A673 (cell line): ENCODE data around the gene PPP1R13B. TPM values are rescaled to one million over a fixed set of nuclear protein-coding genes. Genes with fewer than 3 reads are reported as not detected.
A peak's percentile ranks its signal among the peaks of the same experiment; 100 is the strongest.

Experiments
- BruUV-seq: library from RNA; stranded (reverse); fragments of 400-500 nt; replicated peaks from 2 replicates; lab custom pipeline; 2021; lab: Mats Ljungman, UMichigan
- CTCF ChIA-PET: fragments of 300-600 bp; sonication (Branson Sonifier 250); formaldehyde crosslinking; loops from one replicate; lab custom pipeline; 2022; ENCODE audit warnings: antibody characterized with exemption; lab: Charles Lee
- POLR2A ChIA-PET: fragments of 300-600 bp; sonication (Branson Sonifier 250); formaldehyde crosslinking; loops from one replicate; lab custom pipeline; 2022; ENCODE audit warnings: antibody characterized with exemption; ENCODE audit not compliant: low non-redundant PET; lab: Charles Lee
- DNase-seq: peaks from one replicate; pipeline ENCODE4 v3.0.0-alpha.2; 2015; ENCODE audit warnings: low spot score
- H3K27ac ChIP-seq: fragments of 200-600 bp; sonication (generic); 2 replicates; pipeline ENCODE4 v1.5.1; 2016; ENCODE audit warnings: mixed run types, low read depth, mild to moderate bottlenecking, mixed read lengths, antibody characterized with exemption, low read length; ENCODE audit not compliant: poor library complexity, severe bottlenecking
- H3K27me3 ChIP-seq: fragments of 200-600 bp; sonication (generic); replicated peaks from 2 replicates; pipeline ENCODE4 v1.6.1; 2017; ENCODE audit warnings: mixed run types, low read depth, mild to moderate bottlenecking, mixed read lengths, antibody characterized with exemption, low read length; ENCODE audit not compliant: insufficient read depth, poor library complexity
- H3K36me3 ChIP-seq: fragments of 200-600 bp; sonication (generic); 2 replicates; pipeline ENCODE4 v1.6.1; 2016; ENCODE audit warnings: mixed run types, mild to moderate bottlenecking, mixed read lengths, antibody characterized with exemption, low read length; ENCODE audit not compliant: insufficient read depth, poor library complexity, severe bottlenecking
- H3K4me1 ChIP-seq: fragments of 200-600 bp; sonication (generic); 2 replicates; pipeline ENCODE4 v1.6.1; 2017; ENCODE audit warnings: mixed run types, mild to moderate bottlenecking, mixed read lengths, antibody characterized with exemption, low read length; ENCODE audit not compliant: insufficient read depth, poor library complexity, severe bottlenecking
- H3K4me3 ChIP-seq: fragments of 200-600 bp; sonication (generic); 2 replicates; pipeline ENCODE4 v1.5.1; 2016; ENCODE audit warnings: low read depth, mixed run types, mild to moderate bottlenecking, mixed read lengths, low read length; ENCODE audit not compliant: poor library complexity, severe bottlenecking
- H3K9me3 ChIP-seq: fragments of 200-600 bp; sonication (generic); 2 replicates; pipeline ENCODE4 v1.6.1; 2016; ENCODE audit warnings: mixed run types, low read depth, mild to moderate bottlenecking, mixed read lengths, antibody characterized with exemption, low read length; ENCODE audit not compliant: poor library complexity, severe bottlenecking
- EZH2 ChIP-seq: fragments of 200-600 bp; sonication (generic); IDR thresholded peaks from 2 replicates; pipeline ENCODE4 v1.6.1; 2017; ENCODE audit warnings: borderline replicate concordance, low read depth, mild to moderate bottlenecking, mixed read lengths, antibody characterized with exemption, low read length; ENCODE audit not compliant: poor library complexity, severe bottlenecking
- intact Hi-C: fragments of 100-400 bp; cut with micrococcal nuclease; formaldehyde crosslinking; loops from one replicate; pipeline ENCODE4 v1.10.0; 2022; ENCODE audit not compliant: unreplicated experiment
- total RNA-seq: library from RNA; stranded (reverse); gene quantifications from 2 replicates; pipeline ENCODE4 v1.2.3, GENCODE V29; 2021
- TF ChIP-seq, protein P1 (sequence below): fragments of 300-800, 200-600 bp; sonication (generic); conservative IDR thresholded peaks from 2 replicates; pipeline ENCODE4 v1.5.1; 2017; ENCODE audit warnings: low read depth, mild to moderate bottlenecking, antibody characterized with exemption, low read length, moderate library complexity, mixed read lengths

Gene PPP1R13B
- total RNA-seq, 1 experiment from 2014 or later = 4.8 TPM

DNA sequence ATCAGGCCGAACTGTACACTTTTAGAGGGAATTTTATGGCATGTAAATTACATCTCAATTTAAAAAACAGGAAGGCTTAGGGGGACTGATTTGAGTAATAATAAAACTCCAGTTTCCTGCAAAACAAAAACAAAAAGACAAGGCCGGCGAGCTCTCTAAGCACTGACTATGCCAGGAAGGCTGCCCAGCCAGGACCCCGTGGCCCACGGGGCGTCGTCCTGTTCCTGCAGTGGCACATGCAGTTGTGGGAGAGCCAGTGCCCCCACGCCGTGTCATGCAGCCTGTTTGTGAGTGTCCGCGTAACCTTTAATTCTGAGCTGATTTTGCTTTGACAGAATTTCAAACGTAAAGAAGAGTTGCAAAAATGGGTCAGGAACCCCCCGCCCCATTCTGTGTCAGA, 142.7 kb downstream of the PPP1R13B start:
- Histone ChIP-seq H3K27me3 (no peaks in the 10 kb centered on the region), H3K9me3 (no peaks in the 10 kb centered on the region), H3K27ac (peak overlapping the region; percentile 67), H3K4me3 (no peak overlapping the region), H3K36me3 (peaks cover 91% of the 10 kb centered on the region), H3K4me1 (peaks cover 11% of the 10 kb centered on the region)
- no peak for DNase-seq
- TF ChIP-seq, protein P1, sequence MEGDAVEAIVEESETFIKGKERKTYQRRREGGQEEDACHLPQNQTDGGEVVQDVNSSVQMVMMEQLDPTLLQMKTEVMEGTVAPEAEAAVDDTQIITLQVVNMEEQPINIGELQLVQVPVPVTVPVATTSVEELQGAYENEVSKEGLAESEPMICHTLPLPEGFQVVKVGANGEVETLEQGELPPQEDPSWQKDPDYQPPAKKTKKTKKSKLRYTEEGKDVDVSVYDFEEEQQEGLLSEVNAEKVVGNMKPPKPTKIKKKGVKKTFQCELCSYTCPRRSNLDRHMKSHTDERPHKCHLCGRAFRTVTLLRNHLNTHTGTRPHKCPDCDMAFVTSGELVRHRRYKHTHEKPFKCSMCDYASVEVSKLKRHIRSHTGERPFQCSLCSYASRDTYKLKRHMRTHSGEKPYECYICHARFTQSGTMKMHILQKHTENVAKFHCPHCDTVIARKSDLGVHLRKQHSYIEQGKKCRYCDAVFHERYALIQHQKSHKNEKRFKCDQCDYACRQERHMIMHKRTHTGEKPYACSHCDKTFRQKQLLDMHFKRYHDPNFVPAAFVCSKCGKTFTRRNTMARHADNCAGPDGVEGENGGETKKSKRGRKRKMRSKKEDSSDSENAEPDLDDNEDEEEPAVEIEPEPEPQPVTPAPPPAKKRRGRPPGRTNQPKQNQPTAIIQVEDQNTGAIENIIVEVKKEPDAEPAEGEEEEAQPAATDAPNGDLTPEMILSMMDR = no peak
- TF ChIP-seq EZH2 = no peak
- TSS peak; percentile 14 for BruUV-seq
- ChIA-PET POLR2A (interaction anchor here (0.6 kb wide), 1 partner anchor 9 kb away, joined by 3 read pairs; no protein-coding TSS in a partner anchor), CTCF (no interaction called here)
- intact Hi-C loops = no loop called here

DNA sequence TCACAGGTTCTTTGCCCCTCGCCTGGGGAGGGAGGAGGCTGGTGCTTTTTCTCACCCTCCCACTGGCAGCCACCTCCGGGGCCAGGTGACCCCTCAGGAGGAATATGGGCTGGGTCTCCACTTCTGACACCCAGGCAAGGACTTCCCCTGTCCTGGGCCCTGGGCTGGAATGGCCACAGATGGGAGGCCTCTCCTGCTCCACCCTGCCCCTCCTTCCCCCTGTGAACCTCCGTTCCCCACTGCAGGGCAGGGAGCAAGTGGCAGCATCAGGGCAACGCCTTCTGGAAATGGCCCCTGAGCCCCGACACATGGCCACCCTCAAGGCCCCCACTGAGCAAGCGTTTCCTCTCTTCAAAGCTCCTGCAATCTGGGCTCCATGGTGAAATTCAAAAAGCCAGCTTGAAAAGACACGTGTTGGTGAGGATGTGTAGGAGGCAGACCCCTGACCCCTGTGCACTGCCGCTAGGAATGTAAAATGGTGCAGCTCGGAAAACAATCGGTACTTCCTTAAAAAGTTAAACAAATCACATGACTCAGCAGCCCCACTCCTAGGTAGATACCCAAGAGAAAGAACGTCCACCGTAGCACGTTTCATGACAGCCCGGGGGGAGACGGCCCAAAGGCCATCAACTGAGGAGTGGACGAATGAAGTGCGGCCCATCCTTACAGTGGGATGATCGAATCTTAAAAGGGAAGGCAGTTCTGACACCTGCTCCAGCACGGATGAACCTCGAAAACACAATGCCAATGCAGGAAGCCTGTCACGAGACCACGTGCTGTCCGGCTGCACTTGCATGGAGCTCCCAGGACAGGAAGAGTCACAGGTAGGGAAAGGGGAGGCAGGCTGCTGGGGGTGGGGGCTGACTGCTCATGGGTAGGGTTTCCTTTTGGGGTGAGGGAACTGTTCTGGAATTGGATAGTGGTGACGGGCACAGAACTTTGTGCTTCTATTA, 143.7 kb downstream of the PPP1R13B start:
- Histone ChIP-seq H3K27me3 (no peaks in the 10 kb centered on the region), H3K4me3 (no peak overlapping the region), H3K4me1 (peaks cover 11% of the 10 kb centered on the region), H3K27ac (peak overlapping the region; percentile 14), H3K9me3 (no peaks in the 10 kb centered on the region), H3K36me3 (peaks cover 91% of the 10 kb centered on the region)
- ChIA-PET CTCF (no interaction called here), POLR2A (interaction anchor here (0.6 kb wide), 1 partner anchor 10 kb away, joined by 3 read pairs; no protein-coding TSS in a partner anchor)
- TF ChIP-seq, protein P1 = no peak
- TF ChIP-seq EZH2 = no peak
- no peak for DNase-seq
- no TSS peak for BruUV-seq
- intact Hi-C loops = no loop called here

DNA sequence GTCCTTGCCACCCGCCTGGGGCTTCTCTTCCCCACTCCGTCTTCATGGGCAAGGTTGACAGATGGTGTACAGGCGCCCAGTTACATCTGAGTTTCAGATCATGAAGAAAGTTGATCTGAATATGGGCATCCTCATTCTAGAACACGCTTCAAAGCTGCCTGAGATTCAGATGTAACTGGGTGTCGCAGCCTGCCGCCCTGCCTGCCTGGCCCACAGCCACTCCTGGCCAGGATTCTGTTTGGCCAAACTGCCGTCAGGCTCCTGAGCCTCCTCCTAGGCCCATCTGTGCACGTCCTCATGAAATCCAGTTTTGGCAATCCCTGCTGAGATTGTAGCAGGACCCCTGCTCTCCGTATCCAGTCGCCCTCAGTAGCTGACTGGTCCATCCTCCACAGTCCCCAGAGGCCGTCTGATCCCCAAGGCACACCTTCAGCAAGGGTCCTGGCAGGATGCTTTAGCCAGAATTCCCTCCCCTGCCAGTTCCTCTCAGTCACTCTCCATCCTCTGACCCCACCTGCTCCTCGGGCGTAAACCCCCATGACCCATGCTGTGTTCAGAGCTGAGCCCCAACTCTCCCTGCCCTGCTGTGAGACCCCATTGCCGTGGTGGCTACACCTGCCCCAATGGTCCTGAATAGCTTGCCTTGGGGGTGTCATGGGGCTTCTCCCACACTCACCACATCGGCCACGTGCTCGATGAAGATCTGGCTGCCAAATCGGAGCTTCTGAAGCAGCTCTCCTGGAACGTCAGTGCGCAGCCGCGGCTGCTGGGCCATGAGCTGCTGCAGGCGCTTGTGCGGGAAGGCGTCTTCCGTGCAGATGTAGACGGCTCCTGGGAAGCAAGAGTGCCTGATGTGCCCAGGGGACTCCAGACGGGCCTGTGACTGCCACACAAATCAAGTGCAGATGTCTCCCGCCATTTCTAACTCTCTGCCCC, 144.6 kb downstream of the PPP1R13B start:
- no peak for TF ChIP-seq EZH2
- Histone ChIP-seq H3K36me3 (peaks cover 93% of the 10 kb centered on the region), H3K27me3 (no peaks in the 10 kb centered on the region), H3K9me3 (no peaks in the 10 kb centered on the region), H3K4me3 (no peak overlapping the region), H3K27ac (peak overlapping the region; percentile 14), H3K4me1 (peaks cover 12% of the 10 kb centered on the region)
- no TSS peak for BruUV-seq
- CTCF ChIA-PET = no interaction called here
- DNase-seq = no peak
- intact Hi-C loops = no loop called here
- POLR2A ChIA-PET = no interaction called here
